ENCODE measurements around the gene SLC6A20.

The SLC6A20 gene

DNA sequence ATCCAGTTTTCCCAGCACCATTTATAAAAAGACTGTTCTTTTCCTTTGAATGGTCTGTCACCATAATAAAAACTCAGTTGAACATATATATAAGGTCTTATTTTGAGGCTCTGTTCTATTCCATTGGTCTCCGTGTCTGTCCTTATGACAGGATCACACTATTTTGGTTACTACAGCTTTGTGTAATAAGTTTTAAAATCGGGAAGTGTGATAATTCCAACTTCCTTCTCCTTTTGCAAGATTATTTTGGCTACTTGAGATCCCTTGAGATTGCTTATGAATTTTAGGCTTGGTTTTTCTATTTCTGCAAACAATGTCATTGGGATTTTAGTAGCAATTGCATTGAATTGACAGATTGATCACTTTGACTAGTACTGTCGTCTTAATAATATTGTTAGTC lies 71.4 kb downstream of the SLC6A20 start:
- Histone ChIP-seq H3K79me2 (ENCODE audit: control insufficient read depth, insufficient read depth, low read length, unreplicated experiment) (peaks cover 7% of the 10 kb centered on the region), H3K27me3 (ENCODE audit: insufficient read depth, low read length) (no peaks in the 10 kb centered on the region), H3K36me3 (ENCODE audit: insufficient read depth, low read length) (peaks cover 15% of the 10 kb centered on the region), H3K4me3 (ENCODE audit: low read depth, low read length) (no peak overlapping the region), H2AFZ (ENCODE audit: low read length, unreplicated experiment) (no peak overlapping the region), H3K27ac (ENCODE audit: low read depth, low read length) (no peak overlapping the region), H3K4me1 (ENCODE audit: control insufficient read depth, insufficient read depth, low read length, unreplicated experiment) (no peaks in the 10 kb centered on the region)

DNA sequence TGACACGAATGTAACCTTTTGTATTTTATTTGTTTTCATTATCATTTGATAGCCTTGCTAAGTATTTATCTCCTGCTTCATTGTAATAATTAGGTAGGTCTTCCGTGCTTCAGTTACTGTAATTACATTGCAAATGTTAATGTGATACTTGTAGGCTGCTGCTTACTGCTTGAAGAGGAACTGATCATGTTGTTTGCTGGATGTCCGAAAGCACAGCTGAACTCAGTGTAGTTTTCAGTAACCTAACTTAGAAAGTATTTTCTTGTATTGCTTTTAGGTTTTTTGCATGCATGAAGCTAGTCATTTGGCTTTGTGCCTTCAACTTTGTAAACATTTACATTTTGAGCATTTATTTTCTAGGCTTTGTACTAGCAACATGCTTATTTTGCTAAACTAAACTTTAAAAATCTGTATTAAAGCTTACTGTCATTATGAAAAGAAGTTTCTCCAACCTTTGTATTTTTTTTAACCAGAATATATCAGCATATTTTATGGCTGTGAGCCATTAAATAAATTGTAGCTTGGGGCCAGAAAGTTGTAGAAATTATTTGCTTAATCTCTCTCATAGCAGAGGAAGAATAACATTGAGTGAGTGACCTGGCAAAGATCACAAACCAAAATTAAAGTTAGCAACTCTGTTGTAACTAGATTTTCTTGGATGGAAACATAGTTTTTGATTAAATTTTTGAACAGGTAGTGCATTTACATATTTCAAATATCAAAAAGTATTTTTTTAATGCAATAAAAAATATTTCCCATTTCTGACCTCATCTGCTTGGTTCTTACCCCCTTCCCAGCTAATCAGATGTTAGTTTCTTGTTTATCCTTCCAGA lies 76.5 kb downstream of the SLC6A20 start:
- H2AFZ ChIP-seq (ENCODE audit: low read length, unreplicated experiment), result no peak overlapping the region
- H3K27me3 ChIP-seq (ENCODE audit: insufficient read depth, low read length), result no peaks in the 10 kb centered on the region
- peaks cover 19% of the 10 kb centered on the region for H3K36me3 ChIP-seq (ENCODE audit: insufficient read depth, low read length)
- no peak overlapping the region for H3K4me3 ChIP-seq (ENCODE audit: low read depth, low read length)
- H3K4me1 ChIP-seq (ENCODE audit: control insufficient read depth, insufficient read depth, low read length, unreplicated experiment), result no peaks in the 10 kb centered on the region
- H3K27ac ChIP-seq (ENCODE audit: low read depth, low read length), result no peak overlapping the region
- no peaks in the 10 kb centered on the region for H3K79me2 ChIP-seq (ENCODE audit: control insufficient read depth, insufficient read depth, low read length, unreplicated experiment)

DNA sequence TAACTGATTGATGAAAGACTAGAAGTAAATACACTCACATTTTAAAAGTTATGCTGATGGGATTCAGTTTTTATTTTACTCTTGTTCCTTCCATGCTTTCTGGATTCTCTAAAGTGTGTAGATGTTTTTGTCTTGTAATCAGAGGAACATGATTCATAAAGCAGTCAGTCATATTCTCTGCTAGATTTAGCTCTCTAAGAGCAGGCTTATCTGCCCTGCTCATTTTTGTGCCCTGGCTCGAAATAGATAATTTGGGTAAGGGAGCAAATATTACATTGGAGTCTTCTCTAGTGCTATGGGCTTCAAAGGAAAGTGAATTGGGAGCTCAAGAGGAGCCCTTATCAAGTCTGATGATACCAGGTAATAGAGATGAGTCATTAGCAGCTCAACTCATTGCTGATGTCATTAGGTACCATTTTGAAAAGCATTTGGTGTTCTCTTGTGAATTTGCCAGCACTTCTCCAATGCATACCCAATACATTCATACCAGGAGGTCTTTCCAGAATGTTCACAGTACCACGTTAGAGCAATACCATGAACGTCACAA lies 79.5 kb downstream of the SLC6A20 start:
- Histone ChIP-seq H3K4me3 (ENCODE audit: low read depth, low read length) (no peak overlapping the region), H3K36me3 (ENCODE audit: insufficient read depth, low read length) (0 out of 2 replicates have a peak, but pooled peaks cover 4% of the 10 kb centered on the region), H3K79me2 (ENCODE audit: control insufficient read depth, insufficient read depth, low read length, unreplicated experiment) (no peaks in the 10 kb centered on the region), H3K4me1 (ENCODE audit: control insufficient read depth, insufficient read depth, low read length, unreplicated experiment) (no peaks in the 10 kb centered on the region), H3K27ac (ENCODE audit: low read depth, low read length) (no peak overlapping the region), H2AFZ (ENCODE audit: low read length, unreplicated experiment) (no peak overlapping the region), H3K27me3 (ENCODE audit: insufficient read depth, low read length) (no peaks in the 10 kb centered on the region)

DNA sequence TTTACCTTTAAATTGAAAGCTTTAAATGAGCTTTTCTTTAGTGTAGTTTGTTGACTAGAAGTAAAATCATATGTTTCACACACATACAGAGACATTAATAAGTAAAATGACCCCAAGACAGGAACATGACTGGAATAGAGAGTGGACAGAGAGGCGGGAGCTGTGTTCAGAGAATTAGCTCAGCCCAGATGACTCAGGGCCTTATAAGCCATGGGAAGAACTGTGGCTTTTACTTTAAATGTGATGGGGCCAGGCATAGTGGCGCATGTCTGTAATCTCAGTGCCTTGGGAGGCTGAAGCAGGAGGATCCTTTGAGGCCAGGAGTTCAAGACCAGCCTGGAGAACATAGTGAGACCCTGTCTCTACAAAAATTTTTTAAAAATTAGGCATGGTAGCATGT lies 80.4 kb downstream of the SLC6A20 start:
- Histone ChIP-seq H3K27ac (ENCODE audit: low read depth, low read length) (no peak overlapping the region), H3K79me2 (ENCODE audit: control insufficient read depth, insufficient read depth, low read length, unreplicated experiment) (no peaks in the 10 kb centered on the region), H3K4me1 (ENCODE audit: control insufficient read depth, insufficient read depth, low read length, unreplicated experiment) (no peaks in the 10 kb centered on the region), H3K27me3 (ENCODE audit: insufficient read depth, low read length) (no peaks in the 10 kb centered on the region), H2AFZ (ENCODE audit: low read length, unreplicated experiment) (no peak overlapping the region), H3K36me3 (ENCODE audit: insufficient read depth, low read length) (0 out of 2 replicates have a peak, but pooled peaks cover 4% of the 10 kb centered on the region), H3K4me3 (ENCODE audit: low read depth, low read length) (no peak overlapping the region)

DNA sequence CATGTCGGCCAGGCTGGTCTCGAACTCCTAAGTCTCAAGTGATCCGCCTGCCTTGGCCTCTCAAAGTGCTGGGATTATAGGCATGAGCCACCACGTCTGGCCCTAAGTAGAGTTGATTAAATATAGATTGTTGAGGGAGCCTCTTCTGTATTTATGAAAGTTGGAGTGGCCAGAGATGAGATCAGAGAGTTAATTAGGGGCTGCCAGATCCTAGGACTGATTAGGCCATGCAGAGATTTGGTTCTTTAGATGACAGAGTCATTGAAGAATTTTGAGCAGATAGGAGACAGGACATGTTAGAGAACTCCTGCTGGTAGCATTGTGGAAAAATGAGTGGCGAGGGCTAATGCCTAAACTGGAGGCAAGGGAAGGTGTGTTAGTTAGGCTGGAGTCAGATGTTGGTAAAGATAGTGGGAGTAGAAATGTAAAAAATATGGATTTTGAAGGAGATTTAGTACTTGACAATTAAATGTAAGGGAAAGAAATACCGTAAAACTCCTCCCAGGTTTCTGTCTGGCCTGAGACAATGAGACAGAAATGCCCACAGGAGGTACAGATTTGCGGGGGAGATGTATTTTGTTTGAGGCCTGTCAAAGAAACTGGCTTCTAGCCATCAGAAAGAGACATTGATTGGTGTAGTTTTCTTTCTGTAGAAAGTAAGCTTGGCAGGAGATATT lies 83.8 kb downstream of the SLC6A20 start:
- Histone ChIP-seq H3K4me3 (ENCODE audit: low read depth, low read length) (no peak overlapping the region), H3K27me3 (ENCODE audit: insufficient read depth, low read length) (no peaks in the 10 kb centered on the region), H3K27ac (ENCODE audit: low read depth, low read length) (no peak overlapping the region), H2AFZ (ENCODE audit: low read length, unreplicated experiment) (no peak overlapping the region), H3K4me1 (ENCODE audit: control insufficient read depth, insufficient read depth, low read length, unreplicated experiment) (no peaks in the 10 kb centered on the region), H3K79me2 (ENCODE audit: control insufficient read depth, insufficient read depth, low read length, unreplicated experiment) (no peaks in the 10 kb centered on the region), H3K36me3 (ENCODE audit: insufficient read depth, low read length) (peaks cover 11% of the 10 kb centered on the region; the same call in 1 of the 2 replicates)

DNA sequence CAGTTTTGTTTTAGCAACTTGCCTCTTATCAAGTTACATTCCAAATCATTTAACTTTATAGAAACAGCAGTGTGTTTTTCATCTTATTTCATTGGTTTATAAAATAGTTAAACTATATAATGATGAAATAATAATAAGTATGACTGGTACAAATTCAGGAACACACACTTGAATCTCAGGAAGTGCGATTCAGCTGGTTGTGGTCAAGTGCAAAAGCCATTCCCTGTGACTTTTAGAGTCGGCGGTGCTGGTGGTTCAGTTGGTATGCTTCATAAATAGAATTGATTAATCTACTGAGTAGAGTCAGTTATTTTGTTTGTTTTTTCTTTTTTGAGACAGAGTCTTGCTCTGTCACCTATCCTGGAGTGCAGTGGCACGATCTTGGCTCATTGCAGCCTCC lies 84.4 kb downstream of the SLC6A20 start:
- Histone ChIP-seq H3K4me3 (ENCODE audit: low read depth, low read length) (no peak overlapping the region), H3K4me1 (ENCODE audit: control insufficient read depth, insufficient read depth, low read length, unreplicated experiment) (no peaks in the 10 kb centered on the region), H3K79me2 (ENCODE audit: control insufficient read depth, insufficient read depth, low read length, unreplicated experiment) (no peaks in the 10 kb centered on the region), H3K36me3 (ENCODE audit: insufficient read depth, low read length) (peaks cover 14% of the 10 kb centered on the region; the same call in 1 of the 2 replicates), H3K27ac (ENCODE audit: low read depth, low read length) (no peak overlapping the region), H2AFZ (ENCODE audit: low read length, unreplicated experiment) (no peak overlapping the region), H3K27me3 (ENCODE audit: insufficient read depth, low read length) (no peaks in the 10 kb centered on the region)

DNA sequence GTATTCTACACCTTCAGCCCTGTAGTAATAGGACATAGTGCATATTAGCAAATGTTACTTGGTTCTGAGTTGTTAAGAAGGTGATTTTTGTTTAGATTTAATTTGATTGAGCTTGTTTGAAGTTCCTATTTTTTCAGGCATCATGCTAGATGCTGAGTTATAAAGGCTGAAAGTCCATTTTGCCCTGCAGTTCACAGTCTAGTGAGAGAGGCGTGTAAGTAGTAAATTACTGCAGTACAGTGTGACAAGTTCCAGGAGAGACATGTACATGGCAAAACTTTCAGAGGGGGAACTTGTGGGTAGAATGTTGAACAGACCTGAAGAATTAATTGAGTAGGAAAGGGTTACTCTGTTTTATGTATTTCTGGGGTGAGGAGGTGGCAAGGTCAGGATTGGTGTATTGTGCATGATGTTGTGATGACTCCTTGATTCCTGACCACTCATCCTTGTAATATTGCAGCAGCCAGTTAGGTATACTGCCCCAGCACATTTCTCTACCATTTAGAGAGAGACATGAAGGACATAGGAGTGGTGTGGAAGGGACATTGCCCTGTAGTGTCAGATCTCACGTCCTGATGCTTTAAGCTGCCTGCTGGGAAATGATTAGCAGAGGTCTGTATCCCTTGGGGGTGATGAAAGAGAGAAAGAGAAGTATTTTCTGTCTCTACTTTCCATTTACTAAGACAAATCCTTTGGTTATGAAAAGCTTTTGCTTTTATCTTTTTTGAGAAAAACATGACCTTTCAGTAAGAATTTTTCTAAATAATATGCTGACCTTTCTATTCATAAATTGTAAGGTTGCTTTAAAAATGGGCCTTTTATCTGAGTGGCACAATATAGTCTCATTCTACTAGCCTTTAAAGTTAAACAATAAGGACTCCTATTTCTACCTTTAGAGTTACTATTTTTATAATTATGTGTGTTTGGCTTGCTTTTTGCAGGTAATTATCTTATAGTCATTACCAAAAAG lies 90.2 kb downstream of the SLC6A20 start:
- H3K27ac ChIP-seq (ENCODE audit: low read depth, low read length), result no peak overlapping the region
- no peaks in the 10 kb centered on the region for H3K4me1 ChIP-seq (ENCODE audit: control insufficient read depth, insufficient read depth, low read length, unreplicated experiment)
- H3K79me2 ChIP-seq (ENCODE audit: control insufficient read depth, insufficient read depth, low read length, unreplicated experiment), result peaks cover 18% of the 10 kb centered on the region
- peaks cover 18% of the 10 kb centered on the region for H3K36me3 ChIP-seq (ENCODE audit: insufficient read depth, low read length)
- H2AFZ ChIP-seq (ENCODE audit: low read length, unreplicated experiment), result no peak overlapping the region
- no peak overlapping the region for H3K4me3 ChIP-seq (ENCODE audit: low read depth, low read length)
- no peaks in the 10 kb centered on the region for H3K27me3 ChIP-seq (ENCODE audit: insufficient read depth, low read length)
